ENCODE data around the gene PMFBP1. TPM values are rescaled to one million over a fixed set of nuclear protein-coding genes. Genes with fewer than 3 reads are reported as not detected.

Gene PMFBP1
- total RNA-seq, 1 donor from 2014 or later = 13.1 TPM

DNA sequence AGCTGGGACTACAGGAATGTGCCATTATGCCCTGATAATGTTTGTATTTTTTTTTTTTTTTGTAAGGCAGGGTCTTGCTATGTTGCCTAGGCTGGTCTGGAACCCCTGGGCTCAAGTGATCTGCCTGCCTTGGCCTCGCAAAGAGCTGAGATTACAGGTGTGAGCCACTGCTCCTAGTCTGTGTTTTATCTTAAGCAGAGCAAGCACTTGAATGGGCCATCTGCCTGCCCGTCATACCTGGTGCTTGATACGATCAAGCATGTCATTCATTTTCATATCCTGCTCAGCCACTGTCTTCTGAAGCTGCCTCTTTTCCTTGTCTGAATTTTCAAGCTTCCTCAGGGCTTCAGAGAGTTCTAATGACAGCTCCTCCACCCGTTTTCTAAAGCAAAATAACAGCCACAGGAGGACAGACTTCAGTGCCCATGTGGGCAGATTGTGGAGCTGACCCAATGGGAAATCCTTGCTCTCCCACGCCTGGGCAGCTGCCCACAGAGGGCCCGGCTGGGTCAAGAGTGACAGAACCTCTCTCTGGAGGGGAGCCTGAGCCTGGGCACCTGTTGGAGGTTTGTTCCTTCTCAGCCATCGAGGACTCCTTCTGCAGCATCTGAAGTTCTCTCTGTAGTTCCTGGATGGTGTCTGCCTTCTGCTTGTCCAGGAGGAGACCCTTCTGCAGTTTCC lies 41.8 kb downstream of the PMFBP1 start:
- peaks cover 3% of the 10 kb centered on the region for H3K27me3 Mint-ChIP-seq (ENCODE audit: unreplicated experiment)
- DNase-seq = no peak
- H3K27ac Mint-ChIP-seq (ENCODE audit: unreplicated experiment) = no peak overlapping the region
- peaks cover 4% of the 10 kb centered on the region for H3K36me3 Mint-ChIP-seq (ENCODE audit: unreplicated experiment)
- no peak overlapping the region for H3K4me3 Mint-ChIP-seq (ENCODE audit: unreplicated experiment)
- TF ChIP-seq, protein P1, sequence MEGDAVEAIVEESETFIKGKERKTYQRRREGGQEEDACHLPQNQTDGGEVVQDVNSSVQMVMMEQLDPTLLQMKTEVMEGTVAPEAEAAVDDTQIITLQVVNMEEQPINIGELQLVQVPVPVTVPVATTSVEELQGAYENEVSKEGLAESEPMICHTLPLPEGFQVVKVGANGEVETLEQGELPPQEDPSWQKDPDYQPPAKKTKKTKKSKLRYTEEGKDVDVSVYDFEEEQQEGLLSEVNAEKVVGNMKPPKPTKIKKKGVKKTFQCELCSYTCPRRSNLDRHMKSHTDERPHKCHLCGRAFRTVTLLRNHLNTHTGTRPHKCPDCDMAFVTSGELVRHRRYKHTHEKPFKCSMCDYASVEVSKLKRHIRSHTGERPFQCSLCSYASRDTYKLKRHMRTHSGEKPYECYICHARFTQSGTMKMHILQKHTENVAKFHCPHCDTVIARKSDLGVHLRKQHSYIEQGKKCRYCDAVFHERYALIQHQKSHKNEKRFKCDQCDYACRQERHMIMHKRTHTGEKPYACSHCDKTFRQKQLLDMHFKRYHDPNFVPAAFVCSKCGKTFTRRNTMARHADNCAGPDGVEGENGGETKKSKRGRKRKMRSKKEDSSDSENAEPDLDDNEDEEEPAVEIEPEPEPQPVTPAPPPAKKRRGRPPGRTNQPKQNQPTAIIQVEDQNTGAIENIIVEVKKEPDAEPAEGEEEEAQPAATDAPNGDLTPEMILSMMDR (IDR thresholded peaks at IDR 0.05; ENCODE audit: partially characterized antibody, unreplicated experiment) = no peak
- peaks cover 1% of the 10 kb centered on the region for H3K4me1 Mint-ChIP-seq (ENCODE audit: low read depth, unreplicated experiment)
- no peaks in the 10 kb centered on the region for H3K9me3 Mint-ChIP-seq (ENCODE audit: unreplicated experiment)

DNA sequence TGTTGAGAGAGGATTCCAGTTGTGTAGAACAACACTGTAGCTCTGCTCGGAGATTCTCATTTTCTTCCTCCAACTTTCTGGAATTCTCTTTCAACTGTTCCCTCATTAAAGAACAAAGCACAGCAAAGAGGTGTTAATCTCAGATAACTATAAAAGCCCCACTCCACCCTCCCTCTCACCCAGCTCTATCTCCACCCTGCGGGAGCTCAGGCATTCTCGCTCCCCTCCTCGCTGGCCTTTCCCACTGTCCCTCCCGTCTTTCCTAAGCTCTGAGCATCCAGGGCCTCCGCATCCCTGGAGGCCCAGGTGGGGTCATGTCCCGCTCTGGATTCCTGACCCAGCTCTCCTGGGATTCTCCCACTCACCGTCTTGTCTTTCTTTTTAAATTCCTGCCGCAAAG lies 43.3 kb downstream of the PMFBP1 start:
- Mint-ChIP-seq H3K27ac (ENCODE audit: unreplicated experiment) (no peak overlapping the region), H3K36me3 (ENCODE audit: unreplicated experiment) (peaks cover 4% of the 10 kb centered on the region), H3K9me3 (ENCODE audit: unreplicated experiment) (no peaks in the 10 kb centered on the region), H3K27me3 (ENCODE audit: unreplicated experiment) (peaks cover 3% of the 10 kb centered on the region), H3K4me1 (ENCODE audit: low read depth, unreplicated experiment) (peaks cover 1% of the 10 kb centered on the region), H3K4me3 (ENCODE audit: unreplicated experiment) (no peak overlapping the region)
- TF ChIP-seq, protein P1 (IDR thresholded peaks at IDR 0.05; ENCODE audit: partially characterized antibody, unreplicated experiment) = no peak
- DNase-seq = no peak

DNA sequence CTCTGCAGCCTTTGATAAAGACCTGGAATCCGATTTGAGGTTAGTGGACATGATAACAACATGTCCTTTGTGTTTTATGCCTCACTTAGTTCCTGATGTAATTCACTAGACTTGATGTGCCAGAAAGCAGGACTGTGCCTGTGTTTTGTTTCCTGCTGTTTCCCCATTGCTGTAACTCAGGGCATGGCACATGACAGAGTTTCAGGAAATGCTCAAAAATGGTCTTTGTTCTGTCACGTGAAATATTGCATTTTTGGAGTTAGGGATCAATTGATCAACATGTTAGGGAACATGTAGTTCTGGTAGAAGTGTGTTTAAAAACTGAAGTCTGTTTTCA lies 45.6 kb downstream of the PMFBP1 start:
- TF ChIP-seq, protein P1 (IDR thresholded peaks at IDR 0.05; ENCODE audit: partially characterized antibody, unreplicated experiment) = no peak
- Mint-ChIP-seq H3K36me3 (ENCODE audit: unreplicated experiment) (peaks cover 4% of the 10 kb centered on the region), H3K27me3 (ENCODE audit: unreplicated experiment) (peaks cover 3% of the 10 kb centered on the region), H3K9me3 (ENCODE audit: unreplicated experiment) (no peaks in the 10 kb centered on the region), H3K4me1 (ENCODE audit: low read depth, unreplicated experiment) (peaks cover 1% of the 10 kb centered on the region), H3K27ac (ENCODE audit: unreplicated experiment) (no peak overlapping the region), H3K4me3 (ENCODE audit: unreplicated experiment) (no peak overlapping the region)
- DNase-seq = no peak

DNA sequence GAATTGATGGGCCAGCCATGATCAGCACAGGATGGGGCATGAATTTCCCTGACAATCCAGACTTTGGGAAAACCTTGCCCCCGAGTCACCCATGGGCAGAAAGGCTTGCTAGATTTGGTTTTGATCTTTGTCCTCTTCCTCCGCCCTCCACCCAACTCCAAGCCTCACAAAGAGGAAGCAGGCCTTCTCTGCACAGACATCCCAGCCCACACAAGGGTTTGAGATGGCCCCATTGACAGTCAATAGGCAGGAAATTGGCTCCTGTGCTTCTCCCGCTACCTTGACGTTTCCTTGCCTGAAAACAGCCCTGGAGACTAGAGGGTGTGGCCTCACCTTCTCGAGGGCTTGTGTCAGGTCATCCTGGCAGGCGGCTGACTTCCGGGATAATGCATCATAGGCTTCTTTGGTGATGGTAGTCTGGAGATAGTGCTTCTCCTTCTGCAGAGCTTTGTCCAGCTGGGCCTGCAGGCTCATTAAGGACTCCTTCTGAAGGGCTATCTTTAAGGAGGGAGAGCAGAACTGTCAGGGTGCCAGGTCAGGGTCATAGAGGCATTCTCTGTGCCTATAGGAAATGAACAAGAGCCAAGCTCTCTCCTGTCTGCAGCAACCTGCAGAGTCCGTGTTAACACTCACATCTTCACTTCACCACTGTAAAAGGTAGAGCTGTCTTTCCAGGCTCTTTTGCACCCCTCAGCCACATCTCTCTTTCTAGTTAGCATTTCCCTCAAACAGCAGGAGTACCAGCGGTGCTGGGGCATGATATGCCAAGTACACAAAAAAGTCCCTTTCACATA lies 46.1 kb downstream of the PMFBP1 start:
- no peak overlapping the region for H3K27ac Mint-ChIP-seq (ENCODE audit: unreplicated experiment)
- H3K4me1 Mint-ChIP-seq (ENCODE audit: low read depth, unreplicated experiment) = peaks cover 1% of the 10 kb centered on the region

More for the DNA sequence above, 46.1 kb downstream of the PMFBP1 start:
- Mint-ChIP-seq H3K36me3 (ENCODE audit: unreplicated experiment) (peaks cover 4% of the 10 kb centered on the region), H3K4me3 (ENCODE audit: unreplicated experiment) (no peak overlapping the region), H3K9me3 (ENCODE audit: unreplicated experiment) (no peaks in the 10 kb centered on the region), H3K27me3 (ENCODE audit: unreplicated experiment) (peaks cover 3% of the 10 kb centered on the region)
- TF ChIP-seq, protein P1 (IDR thresholded peaks at IDR 0.05; ENCODE audit: partially characterized antibody, unreplicated experiment) = no peak
- DNase-seq = no peak

All from glutamatergic neuron (in vitro differentiated cells).